ENCODE data around the gene FMO3.

GRCh38 chr1:171061425-171062143 is 29.1 kb upstream of the FMO3 start:
- no peak for TF ChIP-seq CTCF (IDR thresholded peaks at IDR 0.05)
- no peak for TF ChIP-seq POLR2A (IDR thresholded peaks at IDR 0.05)
